ENCODE measurements around the gene PLAC9.

DNA sequence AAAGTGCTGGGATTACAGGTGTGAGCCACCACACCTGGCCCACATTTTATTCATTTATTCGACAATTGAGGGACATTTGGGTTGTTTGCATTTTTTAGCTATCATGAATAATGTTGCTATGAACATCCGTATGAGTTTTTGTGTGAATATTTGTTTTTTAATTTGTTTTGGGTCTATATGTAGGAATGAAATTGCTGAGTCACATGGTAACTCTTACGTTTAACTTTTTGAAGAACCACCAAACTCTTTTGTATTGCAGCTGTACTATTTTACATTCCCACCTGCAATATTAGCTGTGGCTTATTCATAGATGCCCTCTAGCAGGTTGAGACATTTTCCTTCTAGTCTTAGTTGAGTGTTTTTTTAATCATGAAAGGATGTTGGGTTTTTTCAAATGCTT, 14.4 kb downstream of the PLAC9 start:
- TF ChIP-seq, protein P1, sequence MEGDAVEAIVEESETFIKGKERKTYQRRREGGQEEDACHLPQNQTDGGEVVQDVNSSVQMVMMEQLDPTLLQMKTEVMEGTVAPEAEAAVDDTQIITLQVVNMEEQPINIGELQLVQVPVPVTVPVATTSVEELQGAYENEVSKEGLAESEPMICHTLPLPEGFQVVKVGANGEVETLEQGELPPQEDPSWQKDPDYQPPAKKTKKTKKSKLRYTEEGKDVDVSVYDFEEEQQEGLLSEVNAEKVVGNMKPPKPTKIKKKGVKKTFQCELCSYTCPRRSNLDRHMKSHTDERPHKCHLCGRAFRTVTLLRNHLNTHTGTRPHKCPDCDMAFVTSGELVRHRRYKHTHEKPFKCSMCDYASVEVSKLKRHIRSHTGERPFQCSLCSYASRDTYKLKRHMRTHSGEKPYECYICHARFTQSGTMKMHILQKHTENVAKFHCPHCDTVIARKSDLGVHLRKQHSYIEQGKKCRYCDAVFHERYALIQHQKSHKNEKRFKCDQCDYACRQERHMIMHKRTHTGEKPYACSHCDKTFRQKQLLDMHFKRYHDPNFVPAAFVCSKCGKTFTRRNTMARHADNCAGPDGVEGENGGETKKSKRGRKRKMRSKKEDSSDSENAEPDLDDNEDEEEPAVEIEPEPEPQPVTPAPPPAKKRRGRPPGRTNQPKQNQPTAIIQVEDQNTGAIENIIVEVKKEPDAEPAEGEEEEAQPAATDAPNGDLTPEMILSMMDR (conservative IDR thresholded peaks at IDR 0.05 in 1 of 2, IDR thresholded peaks at IDR 0.05 in 1 of 2; ENCODE audit: low read depth in 1 of 2, low read length in 2 of 2) = no peak
- no peak for TF ChIP-seq EZH2 (IDR thresholded peaks at IDR 0.05; ENCODE audit: low read length, missing control alignments)
